HepG2 (cell line): ENCODE results near the gene SPECC1L. TPM values are rescaled to one million over a fixed set of nuclear protein-coding genes. Genes with fewer than 3 reads are reported as not detected.

Source experiments
- ETV5 ChIP-seq: IDR thresholded peaks from 2 replicates; pipeline ENCODE4 v1.6.1; 2018; ENCODE audit warnings: missing biosample characterization, missing genetic modification reagents, inconsistent platforms, borderline replicate concordance
- FIP1L1 ChIP-seq: fragments of 200-400 bp; formaldehyde crosslinking; IDR thresholded peaks from 2 replicates; pipeline ENCODE4 v1.6.1; 2018; ENCODE audit warnings: low read depth, mild to moderate bottlenecking, low read length, moderate library complexity, borderline replicate concordance; ENCODE audit not compliant: insufficient read depth
- GATAD2A ChIP-seq: IDR thresholded peaks from 2 replicates; pipeline ENCODE4 v1.6.1; 2016
- GTF3A ChIP-seq: sonication (generic); formaldehyde crosslinking; conservative IDR thresholded peaks from 2 replicates; pipeline ENCODE4 v1.4.0; 2020; ENCODE audit warnings: mild to moderate bottlenecking, missing genetic modification reagents
- HHEX ChIP-seq: IDR thresholded peaks from 2 replicates; pipeline ENCODE4 v1.6.1; 2016; ENCODE audit warnings: control low read depth
- HIVEP1 ChIP-seq: sonication (generic); formaldehyde crosslinking; IDR thresholded peaks from 2 replicates; pipeline ENCODE4 v1.4.0; 2020; ENCODE audit warnings: mild to moderate bottlenecking, missing genetic modification reagents
- KDM4B ChIP-seq: sonication (generic); formaldehyde crosslinking; IDR thresholded peaks from 2 replicates; pipeline ENCODE4 v1.4.0; 2020; ENCODE audit warnings: missing genetic modification reagents
- LCORL ChIP-seq, 2 experiments: fragments of 450-650 bp in 1 of 2; sonication (generic) in 1 of 2; formaldehyde crosslinking in 1 of 2; IDR thresholded peaks; 2 replicates each; pipeline versions ENCODE4 v1.5.0 to v1.6.1; 2017 to 2020; ENCODE audit warnings: antibody characterized with exemption in 1 of 2, missing genetic modification reagents in 1 of 2
- NPAS2 ChIP-seq: sonication (generic); formaldehyde crosslinking; IDR thresholded peaks from 2 replicates; pipeline ENCODE4 v1.8.0; 2022; ENCODE audit warnings: mild to moderate bottlenecking, missing genetic modification reagents, borderline replicate concordance
- POLR2AphosphoS2 ChIP-seq: IDR thresholded peaks from 2 replicates; pipeline ENCODE4 v1.6.1; 2011; ENCODE audit warnings: low read depth, low read length, improper control_type of control experiment
- SNAI1 ChIP-seq: sonication (generic); formaldehyde crosslinking; IDR thresholded peaks from 2 replicates; pipeline ENCODE4 v1.5.0; 2020; ENCODE audit warnings: mild to moderate bottlenecking, missing genetic modification reagents, borderline replicate concordance
- TBX2 ChIP-seq: sonication (generic); formaldehyde crosslinking; IDR thresholded peaks from 2 replicates; pipeline ENCODE4 v1.5.0; 2020; ENCODE audit warnings: missing genetic modification reagents, mild to moderate bottlenecking, borderline replicate concordance
- ZBTB1 ChIP-seq: sonication (generic); formaldehyde crosslinking; IDR thresholded peaks from 2 replicates; pipeline ENCODE4 v1.4.0; 2020; ENCODE audit warnings: missing genetic modification reagents, borderline replicate concordance
- ZFP41 ChIP-seq: sonication (generic); formaldehyde crosslinking; IDR thresholded peaks from 2 replicates; pipeline ENCODE4 v1.4.0; 2020; ENCODE audit warnings: mild to moderate bottlenecking, missing genetic modification reagents, borderline replicate concordance
- ZNF136 ChIP-seq: sonication (generic); formaldehyde crosslinking; IDR thresholded peaks from 2 replicates; pipeline ENCODE4 v1.8.1; 2022; ENCODE audit warnings: low read depth, mild to moderate bottlenecking, moderate library complexity, missing genetic modification reagents
- ZNF639 ChIP-seq: conservative IDR thresholded peaks from 2 replicates; pipeline ENCODE4 v1.6.1; 2018; ENCODE audit warnings: missing genetic modification reagents
- ZNF776 ChIP-seq: sonication (generic); formaldehyde crosslinking; IDR thresholded peaks from 2 replicates; pipeline ENCODE4 v1.4.0; 2020; ENCODE audit warnings: mild to moderate bottlenecking, missing genetic modification reagents
- polyA plus RNA-seq, 8 experiments: library from polyadenylated mRNA; depleted of rRNA in 3 of 8; stranded (reverse) in 7 of 8; unstranded in 1 of 8; fragments of >200 nt; fragmentation: Illumina TruSeq in 4 of 8; extraction: Trizol in 4 of 8; gene quantifications; 2 replicates each; pipeline versions ENCODE4 v1.2.1 to v1.2.3, GENCODE V29; 2011 to 2016; ENCODE audit warnings: low read depth in 4 of 8, missing spikeins in 1 of 8, mixed read lengths in 1 of 8; ENCODE audit not compliant: insufficient read depth in 1 of 8
- total RNA-seq, 5 experiments: library from RNA; depleted of rRNA; stranded (reverse); fragments of >200 nt; fragmentation: Illumina TruSeq; extraction: Trizol; gene quantifications; 2 replicates each; pipeline ENCODE4 v1.2.3, GENCODE V29; 2016; ENCODE audit warnings: low read depth in 1 of 5
- TF ChIP-seq, protein P1 (sequence below): IDR thresholded peaks from 2 replicates; pipeline ENCODE4 v1.6.1; 2016; ENCODE audit warnings: missing compliant biosample characterization, missing genetic modification reagents, borderline replicate concordance
- TF ChIP-seq, protein P2 (sequence below): sonication (generic); formaldehyde crosslinking; IDR thresholded peaks from 2 replicates; pipeline ENCODE4 v1.5.0; 2020; ENCODE audit warnings: mild to moderate bottlenecking, missing genetic modification reagents, borderline replicate concordance
- TF ChIP-seq, protein P3 (sequence below): sonication (generic); formaldehyde crosslinking; IDR thresholded peaks from 2 replicates; pipeline ENCODE4 v1.4.0; 2020; ENCODE audit warnings: mild to moderate bottlenecking, missing genetic modification reagents
- TF ChIP-seq, protein P4 (sequence below): sonication (generic); formaldehyde crosslinking; IDR thresholded peaks from 2 replicates; pipeline ENCODE4 v1.5.0; 2020; ENCODE audit warnings: missing genetic modification reagents

The SPECC1L gene
- total and polyA plus RNA-seq, 2 of the 13 experiments (the other 11 are each of a cell fraction or from before 2014, with no cell fraction given), result 14.1 to 30.3 TPM

DNA sequence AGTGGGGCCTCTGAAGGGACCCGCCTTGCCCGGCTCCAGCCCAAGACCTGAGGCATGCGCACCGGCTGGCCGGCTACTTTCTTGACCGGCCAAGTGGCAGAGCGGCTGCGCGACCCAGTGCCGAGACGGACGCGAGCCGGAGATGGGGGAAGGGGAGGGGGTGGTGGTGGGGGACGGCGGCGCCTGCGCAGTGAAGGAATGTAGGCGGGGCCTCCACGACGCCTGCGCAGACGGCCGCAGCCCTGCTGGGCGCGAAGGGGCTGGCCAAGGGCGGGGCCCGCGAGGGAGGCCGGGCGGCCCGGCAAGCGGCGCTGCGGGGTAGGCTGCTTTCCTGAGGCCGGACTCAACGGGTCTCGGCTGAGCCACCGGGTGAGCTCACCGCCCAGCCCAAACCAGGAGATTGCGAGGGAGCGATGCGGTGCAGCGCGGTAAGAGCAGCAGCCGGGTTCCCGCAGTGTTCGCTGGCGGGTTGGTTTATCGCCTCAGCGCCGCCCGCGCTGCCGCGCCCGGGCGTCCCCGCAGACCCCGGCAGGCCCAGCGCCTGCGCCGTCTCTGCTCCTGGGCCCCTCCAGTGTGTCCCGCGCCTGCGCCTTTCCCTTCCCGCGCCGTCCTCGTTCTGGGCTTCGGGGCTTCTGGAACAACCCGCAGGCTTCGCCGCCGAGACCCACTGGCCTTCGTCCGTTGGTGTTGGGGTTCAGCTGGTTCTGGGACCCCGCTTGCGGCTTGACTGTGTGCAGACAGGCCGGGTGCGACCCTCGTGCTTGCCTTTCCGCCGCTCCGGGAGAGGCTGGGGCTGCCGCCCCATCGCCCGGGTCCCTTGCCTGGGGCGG is at the start of gene SPECC1L (continued):
- TF ChIP-seq, protein P1, sequence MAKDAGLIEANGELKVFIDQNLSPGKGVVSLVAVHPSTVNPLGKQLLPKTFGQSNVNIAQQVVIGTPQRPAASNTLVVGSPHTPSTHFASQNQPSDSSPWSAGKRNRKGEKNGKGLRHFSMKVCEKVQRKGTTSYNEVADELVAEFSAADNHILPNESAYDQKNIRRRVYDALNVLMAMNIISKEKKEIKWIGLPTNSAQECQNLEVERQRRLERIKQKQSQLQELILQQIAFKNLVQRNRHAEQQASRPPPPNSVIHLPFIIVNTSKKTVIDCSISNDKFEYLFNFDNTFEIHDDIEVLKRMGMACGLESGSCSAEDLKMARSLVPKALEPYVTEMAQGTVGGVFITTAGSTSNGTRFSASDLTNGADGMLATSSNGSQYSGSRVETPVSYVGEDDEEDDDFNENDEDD (CRISPR knock-in tag), result peak; percentile 66; the same call in 1 of the 2 replicates
- TF ChIP-seq, protein P2, sequence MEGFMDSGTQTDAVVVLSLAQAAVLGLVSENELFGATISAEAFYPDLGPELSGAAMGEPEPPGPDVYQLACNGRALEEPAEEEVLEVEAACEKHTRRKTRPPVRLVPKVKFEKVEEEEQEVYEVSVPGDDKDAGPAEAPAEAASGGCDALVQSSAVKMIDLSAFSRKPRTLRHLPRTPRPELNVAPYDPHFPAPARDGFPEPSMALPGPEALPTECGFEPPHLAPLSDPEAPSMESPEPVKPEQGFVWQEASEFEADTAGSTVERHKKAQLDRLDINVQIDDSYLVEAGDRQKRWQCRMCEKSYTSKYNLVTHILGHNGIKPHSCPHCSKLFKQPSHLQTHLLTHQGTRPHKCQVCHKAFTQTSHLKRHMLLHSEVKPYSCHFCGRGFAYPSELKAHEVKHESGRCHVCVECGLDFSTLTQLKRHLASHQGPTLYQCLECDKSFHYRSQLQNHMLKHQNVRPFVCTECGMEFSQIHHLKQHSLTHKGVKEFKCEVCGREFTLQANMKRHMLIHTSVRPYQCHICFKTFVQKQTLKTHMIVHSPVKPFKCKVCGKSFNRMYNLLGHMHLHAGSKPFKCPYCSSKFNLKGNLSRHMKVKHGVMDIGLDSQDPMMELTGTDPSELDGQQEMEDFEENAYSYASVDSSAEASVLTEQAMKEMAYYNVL (CRISPR knock-in tag), result peak; percentile 65
- TF ChIP-seq ZFP41 (CRISPR knock-in tag) (peak; percentile 71; the same call in 1 of the 2 replicates), ZBTB1 (CRISPR knock-in tag) (no peak), KDM4B (CRISPR knock-in tag) (no peak), HHEX (CRISPR knock-in tag) (no peak), TBX2 (CRISPR knock-in tag) (peak; percentile 87), ZNF136 (peak; percentile 64; the same call in 1 of the 2 replicates), LCORL (IDR thresholded peaks at IDR 0.05) (no peak), LCORL (CRISPR knock-in tag; IDR thresholded peaks at IDR 0.05) (peak; percentile 36; the same call in 1 of the 2 replicates), HIVEP1 (peak; percentile 79; the same call in 1 of the 2 replicates), GATAD2A (0 out of 2 replicates have a peak, but pooled peaks have one; percentile 15), SNAI1 (CRISPR knock-in tag) (0 out of 2 replicates have a peak, but pooled peaks have one; percentile 10), NPAS2 (CRISPR knock-in tag) (no peak), ZNF776 (peak; percentile 76; the same call in 1 of the 2 replicates), GTF3A (CRISPR knock-in tag) (0 out of 2 replicates have a peak, but pooled peaks have one; percentile 21), POLR2AphosphoS2 (no peak), FIP1L1 (no peak), ETV5 (CRISPR knock-in tag) (peak; percentile 40; the same call in 1 of the 2 replicates), ZNF639 (no peak; the same call in 1 of the 2 replicates)
- TF ChIP-seq, protein P3, sequence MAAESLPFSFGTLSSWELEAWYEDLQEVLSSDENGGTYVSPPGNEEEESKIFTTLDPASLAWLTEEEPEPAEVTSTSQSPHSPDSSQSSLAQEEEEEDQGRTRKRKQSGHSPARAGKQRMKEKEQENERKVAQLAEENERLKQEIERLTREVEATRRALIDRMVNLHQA (CRISPR knock-in tag), result no peak
- TF ChIP-seq, protein P4, sequence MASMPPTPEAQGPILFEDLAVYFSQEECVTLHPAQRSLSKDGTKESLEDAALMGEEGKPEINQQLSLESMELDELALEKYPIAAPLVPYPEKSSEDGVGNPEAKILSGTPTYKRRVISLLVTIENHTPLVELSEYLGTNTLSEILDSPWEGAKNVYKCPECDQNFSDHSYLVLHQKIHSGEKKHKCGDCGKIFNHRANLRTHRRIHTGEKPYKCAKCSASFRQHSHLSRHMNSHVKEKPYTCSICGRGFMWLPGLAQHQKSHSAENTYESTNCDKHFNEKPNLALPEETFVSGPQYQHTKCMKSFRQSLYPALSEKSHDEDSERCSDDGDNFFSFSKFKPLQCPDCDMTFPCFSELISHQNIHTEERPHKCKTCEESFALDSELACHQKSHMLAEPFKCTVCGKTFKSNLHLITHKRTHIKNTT (CRISPR knock-in tag), result no peak
